Peyer's patch (tissue), 4 donors: ENCODE data around the gene DUSP9. TPM values are rescaled to one million over a fixed set of nuclear protein-coding genes. Genes with fewer than 3 reads are reported as not detected.

Experiments
- DNase-seq, 3 donors: peaks; one replicate each; pipeline ENCODE4 v3.0.0-alpha.2; 2017 to 2019
- H3K27ac ChIP-seq, 4 donors: fragments of 200-600 bp; sonication (generic); one replicate each; pipeline ENCODE4 v1.5.1; 2016 to 2019
- H3K27me3 ChIP-seq, 2 donors: fragments of 200-600 bp; sonication (generic); one replicate each; pipeline ENCODE4 v1.5.1; 2019
- H3K36me3 ChIP-seq, 3 donors: fragments of 200-600 bp; sonication (generic); one replicate each; pipeline ENCODE4 v1.5.1; 2016 to 2019
- H3K4me1 ChIP-seq, 4 donors: fragments of 200-600 bp; sonication (generic); one replicate each; pipeline ENCODE4 v1.5.1; 2016 to 2019
- H3K4me3 ChIP-seq, 4 donors: fragments of 200-600 bp; sonication (generic); 1 replicate in 3 of 4; 2 replicates in 1 of 4; pipeline ENCODE4 v1.5.1; 2016 to 2019; ENCODE audit warnings: mild to moderate bottlenecking in 1 of 4
- H3K9me3 ChIP-seq, 4 donors: fragments of 200-600 bp; sonication (generic); one replicate each; pipeline ENCODE4 v1.5.1; 2016 to 2019; ENCODE audit warnings: mild to moderate bottlenecking in 1 of 4
- CTCF ChIP-seq, 6 experiments: fragments of 450-650 bp in 4 of 6; fragments of 200-600 bp in 2 of 6; sonication (generic) in 1 of 6; IDR thresholded peaks; one replicate each; pipeline ENCODE4 v1.5.1; 2017 to 2019; ENCODE audit warnings: antibody characterized with exemption in 6 of 6, mild to moderate bottlenecking in 3 of 6, moderate library complexity in 1 of 6
- POLR2A ChIP-seq, 2 donors: fragments of 450-650 bp; IDR thresholded peaks; one replicate each; pipeline ENCODE4 v1.5.1; 2017; ENCODE audit warnings: antibody characterized with exemption in 2 of 2, mild to moderate bottlenecking in 2 of 2, moderate library complexity in 2 of 2
- total RNA-seq, 4 donors: library from RNA; depleted of rRNA; stranded (reverse); fragments of >200 nt; gene quantifications; one replicate each; pipeline ENCODE4 v1.1.0, GENCODE V29; 2016

DUSP9 gene
- total RNA-seq, 4 donors from 2014 or later, result not detected

DNA sequence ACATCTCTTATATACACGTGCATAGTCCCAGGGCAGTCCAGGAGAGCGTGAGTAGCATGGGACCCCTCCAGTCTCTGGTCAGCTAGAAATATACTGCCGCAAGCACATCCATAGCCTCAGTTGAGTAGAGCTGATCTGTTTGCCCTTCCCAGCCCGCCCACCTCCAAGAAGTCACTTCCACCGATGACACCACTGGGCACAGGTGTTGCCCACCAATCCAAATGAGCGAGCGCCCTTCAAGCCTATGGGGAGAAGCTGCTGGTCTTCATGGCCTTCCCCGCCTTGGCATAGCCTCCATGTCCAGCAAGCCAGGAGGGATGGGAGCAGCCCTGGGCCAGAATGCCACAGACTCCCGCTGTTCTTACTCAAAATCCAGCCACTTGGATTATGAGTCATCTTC is 10.2 kb downstream of the DUSP9 start:
- H3K27me3 ChIP-seq, result no peaks in the 10 kb centered on the region
- no peaks in the 10 kb centered on the region for H3K4me1 ChIP-seq
- TF ChIP-seq POLR2A (IDR thresholded peaks at IDR 0.05) (no peak), CTCF (IDR thresholded peaks at IDR 0.05) (no peak)
- H3K36me3 ChIP-seq, result no peaks in the 10 kb centered on the region
- no peak overlapping the region for H3K4me3 ChIP-seq
- H3K27ac ChIP-seq, result no peak overlapping the region
- DNase-seq, result peak in 1 of 3 donors; percentile 9
- H3K9me3 ChIP-seq, result no peaks in the 10 kb centered on the region

DNA sequence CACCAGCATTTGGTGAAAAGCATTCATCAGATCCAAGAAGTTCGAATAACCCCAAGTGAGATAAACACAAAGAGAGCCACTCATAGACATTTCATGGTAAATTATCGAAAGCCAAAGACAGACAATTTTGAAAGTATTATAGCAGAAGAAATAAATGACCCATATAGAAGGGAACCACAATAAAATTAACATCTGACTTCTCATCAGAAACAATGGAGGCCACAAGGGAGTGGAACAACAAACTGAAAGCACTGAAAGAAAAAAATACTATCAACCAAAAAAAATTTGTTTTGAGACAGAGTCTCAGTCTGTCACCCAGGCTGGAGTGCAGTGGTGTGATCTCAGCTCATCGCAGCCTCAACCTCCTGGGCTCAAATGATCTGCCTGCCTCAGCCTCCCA is 12.3 kb downstream of the DUSP9 start:
- Histone ChIP-seq H3K27me3 (no peaks in the 10 kb centered on the region), H3K4me3 (no peak overlapping the region), H3K4me1 (no peaks in the 10 kb centered on the region), H3K36me3 (no peaks in the 10 kb centered on the region), H3K9me3 (no peaks in the 10 kb centered on the region), H3K27ac (no peak overlapping the region)
- DNase-seq, result no peak
- TF ChIP-seq CTCF (IDR thresholded peaks at IDR 0.05) (no peak), POLR2A (IDR thresholded peaks at IDR 0.05) (no peak)

DNA sequence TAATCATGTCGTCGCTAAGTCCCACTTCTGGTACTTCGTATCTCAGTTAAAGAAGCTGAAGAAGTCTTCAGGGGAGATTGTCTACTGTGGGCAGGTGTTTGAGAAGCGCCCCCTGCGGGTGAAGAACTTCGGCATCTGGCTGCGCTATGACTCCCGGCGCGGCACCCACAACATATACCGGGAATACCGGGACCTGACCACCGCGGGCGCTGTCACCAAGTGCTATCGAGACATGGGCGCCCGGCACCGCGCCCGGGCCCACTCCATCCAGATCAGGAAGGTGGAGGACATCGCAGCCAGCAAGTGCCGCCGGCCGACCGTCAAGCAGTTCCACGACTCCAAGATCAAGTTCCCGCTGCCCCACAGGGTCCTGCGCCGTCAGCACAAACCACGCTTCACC is 15.3 kb downstream of the DUSP9 start:
- Histone ChIP-seq H3K27ac (no peak overlapping the region), H3K9me3 (no peaks in the 10 kb centered on the region), H3K36me3 (no peaks in the 10 kb centered on the region), H3K4me1 (no peaks in the 10 kb centered on the region), H3K27me3 (no peaks in the 10 kb centered on the region), H3K4me3 (peak overlapping the region in 2 of 4 donors; percentile 7 to 29)
- TF ChIP-seq POLR2A (IDR thresholded peaks at IDR 0.05), result no peak
- peak in 5 of 6 experiments; percentile 18 to 58 (median 50) for TF ChIP-seq CTCF (IDR thresholded peaks at IDR 0.05)
- peak; percentile 57 to 84 (median 77) for DNase-seq

DNA sequence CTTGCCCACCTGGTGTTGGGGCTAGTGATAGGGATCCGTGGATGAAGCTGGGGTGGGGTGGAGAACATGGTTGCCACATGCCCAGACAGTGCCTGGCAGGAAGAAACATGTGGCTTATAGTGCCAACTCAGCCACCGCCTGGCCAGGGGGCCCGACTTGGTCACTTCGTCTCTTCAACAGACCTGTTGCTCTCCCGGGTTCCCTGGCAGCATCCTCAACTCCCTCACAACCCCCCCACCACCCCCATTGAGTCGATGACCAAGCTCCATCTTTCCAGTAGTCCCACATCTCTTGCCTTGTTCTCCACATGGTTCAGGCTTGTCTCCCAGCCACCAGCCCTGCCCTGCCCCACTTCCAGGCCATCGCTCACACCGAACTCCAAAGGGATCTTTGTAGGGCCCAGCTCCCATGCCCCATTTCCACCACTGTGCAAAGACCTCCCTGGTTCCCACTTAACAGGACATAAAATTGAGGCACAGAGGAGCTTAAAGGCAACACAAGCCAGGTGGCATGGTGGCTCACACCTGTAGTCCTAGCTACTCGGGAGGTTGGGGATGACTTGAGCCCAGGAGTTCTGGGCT is 18.8 kb downstream of the DUSP9 start:
- peak in 1 of 3 donors; percentile 29 for DNase-seq
- H3K27ac ChIP-seq, result no peak overlapping the region
- TF ChIP-seq POLR2A (IDR thresholded peaks at IDR 0.05) (no peak), CTCF (IDR thresholded peaks at IDR 0.05) (no peak)
- no peaks in the 10 kb centered on the region for H3K9me3 ChIP-seq
- H3K36me3 ChIP-seq, result no peaks in the 10 kb centered on the region
- no peaks in the 10 kb centered on the region for H3K4me1 ChIP-seq
- no peaks in the 10 kb centered on the region for H3K27me3 ChIP-seq
- no peak overlapping the region for H3K4me3 ChIP-seq

GRCh38 chrX:153667281-153667955 is 20.4 kb downstream of the DUSP9 start:
- Histone ChIP-seq H3K27ac (no peak overlapping the region), H3K4me1 (no peaks in the 10 kb centered on the region), H3K36me3 (no peaks in the 10 kb centered on the region), H3K27me3 (no peaks in the 10 kb centered on the region), H3K9me3 (no peaks in the 10 kb centered on the region), H3K4me3 (peak overlapping the region in 1 of 4 donors; percentile 24)
- peak in 1 of 3 donors; percentile 30 for DNase-seq
- TF ChIP-seq POLR2A (IDR thresholded peaks at IDR 0.05), result no peak
- no peak for TF ChIP-seq CTCF (IDR thresholded peaks at IDR 0.05)
